BLaER1 (cell line): ENCODE measurements around the gene ENGASE.
A peak's percentile ranks its signal among the peaks of the same experiment; 100 is the strongest.

Experiments
- H3K27ac ChIP-seq: shearing (Covaris generic); formaldehyde crosslinking; 2 replicates; pipeline ENCODE4 v1.8.1; 2022
- H3K27me3 ChIP-seq: shearing (Covaris generic); formaldehyde crosslinking; 2 replicates; pipeline ENCODE4 v1.8.1; 2022
- H3K36me3 ChIP-seq: shearing (Covaris generic); formaldehyde crosslinking; 2 replicates; pipeline ENCODE4 v1.8.1; 2022
- H3K4me1 ChIP-seq: shearing (Covaris generic); formaldehyde crosslinking; 2 replicates; pipeline ENCODE4 v1.8.1; 2022
- H3K4me2 ChIP-seq: shearing (Covaris generic); formaldehyde crosslinking; 2 replicates; pipeline ENCODE4 v1.8.1; 2022
- H3K4me3 ChIP-seq: shearing (Covaris generic); formaldehyde crosslinking; 2 replicates; pipeline ENCODE4 v1.8.1; 2022
- H3K9ac ChIP-seq: shearing (Covaris generic); formaldehyde crosslinking; 2 replicates; pipeline ENCODE4 v1.8.1; 2022
- H3K9me3 ChIP-seq: shearing (Covaris generic); formaldehyde crosslinking; 2 replicates; pipeline ENCODE4 v1.8.1; 2022
- H4K20me1 ChIP-seq: shearing (Covaris generic); formaldehyde crosslinking; 2 replicates; pipeline ENCODE4 v1.8.1; 2022
- Cebpa-rat ChIP-seq: shearing (Covaris generic); IDR thresholded peaks from 2 replicates; pipeline ENCODE4 v1.8.1; 2022

The ENGASE gene

GRCh38 chr17:79133985-79134384 lies 59.4 kb downstream of the ENGASE start:
- H3K9me3 ChIP-seq = no peaks in the 10 kb centered on the region
- no peak for TF ChIP-seq Cebpa-rat
- peaks cover 50% of the 10 kb centered on the region for H3K27me3 ChIP-seq

DNA sequence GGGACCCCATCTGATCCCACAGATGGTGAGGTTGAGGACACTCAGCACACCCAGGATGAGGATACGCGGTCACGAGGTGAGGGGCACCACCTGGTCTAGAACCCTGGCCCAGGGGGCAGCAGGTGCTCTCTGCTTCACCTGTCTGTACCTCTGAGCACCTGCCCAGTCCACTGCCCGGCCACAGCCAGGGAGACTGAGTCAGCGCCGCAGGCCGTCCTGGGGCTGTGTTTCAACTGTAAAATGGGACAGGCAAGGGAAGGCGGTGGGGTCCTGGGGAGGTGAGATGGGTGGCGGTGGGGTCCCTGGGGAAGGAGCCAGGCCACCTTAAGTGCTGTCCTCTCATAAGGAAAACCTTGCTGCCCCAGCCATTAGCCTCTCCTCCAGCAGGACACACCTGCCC lies 60.4 kb downstream of the ENGASE start:
- H3K9ac ChIP-seq = peak overlapping the region; percentile 34; the same call in 1 of the 2 replicates
- no peaks in the 10 kb centered on the region for H3K9me3 ChIP-seq
- H3K4me1 ChIP-seq = peaks cover 86% of the 10 kb centered on the region
- peak overlapping the region; percentile 97 for H3K4me2 ChIP-seq
- peaks cover 40% of the 10 kb centered on the region for H3K27me3 ChIP-seq
- TF ChIP-seq Cebpa-rat = no peak
- H4K20me1 ChIP-seq = peaks cover 6% of the 10 kb centered on the region; the same call in 1 of the 2 replicates
- H3K4me3 ChIP-seq = peak overlapping the region; percentile 42; the same call in 1 of the 2 replicates
- H3K27ac ChIP-seq = 0 out of 2 replicates have a peak overlapping the region, but pooled peaks have one; percentile 9
- no peaks in the 10 kb centered on the region for H3K36me3 ChIP-seq

More at GRCh38 chr17:79133985-79134384, 59.4 kb downstream of the ENGASE start:
- no peak overlapping the region; the same call in 1 of the 2 replicates for H3K4me3 ChIP-seq
- H3K9ac ChIP-seq = no peak overlapping the region
- peak overlapping the region; percentile 97 for H3K4me2 ChIP-seq
- no peaks in the 10 kb centered on the region for H3K36me3 ChIP-seq
- no peak overlapping the region for H3K27ac ChIP-seq
- peaks cover 6% of the 10 kb centered on the region; the same call in 1 of the 2 replicates for H4K20me1 ChIP-seq
- H3K4me1 ChIP-seq = peaks cover 95% of the 10 kb centered on the region

- H3K4me1 ChIP-seq = peaks cover 86% of the 10 kb centered on the region
- no peaks in the 10 kb centered on the region for H3K9me3 ChIP-seq
- H3K9ac ChIP-seq = no peak overlapping the region
- 0 out of 2 replicates have a peak overlapping the region, but pooled peaks have one; percentile 9 for H3K27ac ChIP-seq
- H3K36me3 ChIP-seq = no peaks in the 10 kb centered on the region
- H4K20me1 ChIP-seq = peaks cover 6% of the 10 kb centered on the region; the same call in 1 of the 2 replicates
- no peak for TF ChIP-seq Cebpa-rat
- peak overlapping the region; percentile 97 for H3K4me2 ChIP-seq
- H3K27me3 ChIP-seq = peaks cover 33% of the 10 kb centered on the region
- H3K4me3 ChIP-seq = no peak overlapping the region
Observed at GRCh38 chr17:79135628-79136405, 61.2 kb downstream of the ENGASE start.
